ENCODE data around the gene PYHIN1. TPM values are rescaled to one million over a fixed set of nuclear protein-coding genes. Genes with fewer than 3 reads are reported as not detected.

PYHIN1 gene
- polyA plus RNA-seq, 1 of the 3 experiments (the other 2 are of a cell fraction) = not detected

DNA sequence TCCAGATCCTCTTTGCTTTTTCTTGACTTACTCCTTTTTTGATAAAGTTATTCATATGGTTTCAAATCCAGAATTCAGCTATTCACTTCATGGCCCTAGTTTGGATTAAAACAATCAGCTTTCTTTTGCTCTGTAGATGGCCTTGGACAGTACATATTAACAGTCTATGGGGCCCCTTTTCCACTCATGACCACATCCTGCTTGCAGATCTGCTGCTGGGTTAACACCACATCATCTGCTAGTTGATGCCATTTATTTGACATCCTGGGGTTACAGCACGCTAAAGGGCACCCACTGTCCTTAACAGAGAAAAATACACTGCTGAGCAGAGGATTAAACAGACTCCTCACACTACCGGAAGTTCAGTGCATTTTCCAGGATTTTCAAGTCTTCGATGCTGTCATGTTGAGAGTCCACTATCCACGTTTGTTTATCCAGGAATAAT, 77.4 kb downstream of the PYHIN1 start:
- peak overlapping the region; percentile 91 for H2AFZ ChIP-seq (ENCODE audit: low read depth)
- H3K4me2 ChIP-seq = peak overlapping the region; percentile 82
- no peak for TF ChIP-seq NRF1 (IDR thresholded peaks at IDR 0.05; ENCODE audit: low read depth, low read length)
- 0 out of 2 replicates have a peak, but pooled peaks have one; percentile 13 for TF ChIP-seq TAF1 (IDR thresholded peaks at IDR 0.05; ENCODE audit: borderline replicate concordance, low read depth, low read length)
- H3K9ac ChIP-seq = peak overlapping the region; percentile 88; the same call in 1 of the 2 replicates
- CTCF ChIA-PET = interaction anchor here (0.5 to 0.8 kb wide), 2 partner anchors 805 to 1043 kb away, joined by 3 read pairs; no protein-coding TSS in a partner anchor
- POLR2A ChIA-PET = no interaction called here
- WGBS (ENCODE audit: low lambda C conversion rate) = 22% methylated on average over 4 of the region's 4 CpGs
- peaks cover 29% of the 10 kb centered on the region for H3F3A ChIP-seq (replicated peaks; ENCODE audit: insufficient read depth)
- H3K4me3 ChIP-seq (ENCODE audit: low read depth in 2 of 2, low read length in 1 of 2) = no peak overlapping the region
- H3K9me3 ChIP-seq = no peaks in the 10 kb centered on the region
- H3K27ac ChIP-seq (ENCODE audit: low read depth in 2 of 2, low read length in 1 of 2) = peak overlapping the region; percentile 95 to 97
- no peak for DNase-seq
- H4K20me1 ChIP-seq (ENCODE audit: insufficient read depth) = no peaks in the 10 kb centered on the region
- H3K27me3 ChIP-seq (ENCODE audit: insufficient read depth) = no peaks in the 10 kb centered on the region
- H3K4me1 ChIP-seq (ENCODE audit: control insufficient read depth in 1 of 2, insufficient read depth in 2 of 2, low read depth in 1 of 2, low read length in 1 of 2) = peaks cover 0 to 12% of the 10 kb centered on the region in 2 experiments; a peak in 3 of 4 replicates
- no peaks in the 10 kb centered on the region for H3K9me2 ChIP-seq
- peaks cover 0 to 4% of the 10 kb centered on the region in 2 experiments for H3K36me3 ChIP-seq (replicated peaks in 1 of 2; ENCODE audit: control insufficient read depth in 1 of 2, insufficient read depth in 2 of 2, low read length in 1 of 2)
- peaks cover 36% of the 10 kb centered on the region for H3K79me2 ChIP-seq (ENCODE audit: insufficient read depth)

- CTCF ChIA-PET = no interaction called here
- peak overlapping the region; percentile 91 for H2AFZ ChIP-seq (ENCODE audit: low read depth)
Measured at GRCh38 chr1:159009287-159009686, 77.9 kb downstream of the PYHIN1 start.

DNA sequence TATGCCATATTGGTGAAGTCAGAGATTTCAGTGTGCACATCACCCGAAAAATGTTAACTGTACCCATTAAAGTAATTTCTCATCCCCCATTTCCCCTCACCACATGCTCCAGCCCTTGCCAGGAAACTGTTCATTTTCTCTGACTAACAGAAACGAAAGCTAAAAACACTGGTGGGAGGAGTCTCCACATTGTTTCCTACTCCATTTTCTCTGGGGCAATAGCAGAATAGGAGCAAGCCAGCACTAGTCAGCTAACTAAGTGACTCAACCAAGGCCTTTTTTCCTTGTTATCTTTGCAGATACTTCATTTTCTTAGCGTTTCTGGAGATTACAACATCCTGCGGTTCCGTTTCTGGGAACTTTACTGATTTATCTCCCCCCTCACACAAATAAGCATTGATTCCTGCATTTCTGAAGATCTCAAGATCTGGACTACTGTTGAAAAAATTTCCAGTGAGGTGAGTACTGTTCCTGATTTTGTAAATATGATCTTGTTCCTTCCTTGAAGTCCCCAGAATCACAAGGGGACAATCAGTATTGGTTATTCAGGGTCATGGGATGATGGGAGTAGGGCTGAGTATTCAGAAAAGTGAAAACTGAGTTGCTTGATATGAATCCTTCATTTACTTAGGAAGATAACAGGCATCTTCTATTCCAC, 78.5 kb downstream of the PYHIN1 start, which contains the start of gene IFI16:
IFI16 (plus strand) TSS at position 204 of the 658 bp plus-strand sequence. CDS start 4,774 bp downstream, outside the sequence.
- Histone ChIP-seq H3K4me3 (ENCODE audit: low read depth in 2 of 2, low read length in 1 of 2) (peak within 1 kb of the TSS; percentile 63 to 74), H3K27me3 (ENCODE audit: insufficient read depth) (no peaks in the 10 kb centered on the region), H3K79me2 (ENCODE audit: insufficient read depth) (peaks cover 47% of the 10 kb centered on the region), H2AFZ (ENCODE audit: low read depth) (peak within 1 kb of the TSS; percentile 91), H3K9me3 (no peaks in the 10 kb centered on the region), H3K9me2 (no peaks in the 10 kb centered on the region), H3K27ac (ENCODE audit: low read depth in 2 of 2, low read length in 1 of 2) (peak within 1 kb of the TSS; percentile 95 to 97), H3K4me1 (ENCODE audit: control insufficient read depth in 1 of 2, insufficient read depth in 2 of 2, low read depth in 1 of 2, low read length in 1 of 2) (peaks cover 0 to 12% of the 10 kb centered on the region in 2 experiments; a peak in 3 of 4 replicates), H3K9ac (peak within 1 kb of the TSS; percentile 88), H3K36me3 (replicated peaks in 1 of 2; ENCODE audit: control insufficient read depth in 1 of 2, insufficient read depth in 2 of 2, low read length in 1 of 2) (peaks cover 6 to 9% of the 10 kb centered on the region in 2 experiments), H3K4me2 (peak within 1 kb of the TSS; percentile 82), H4K20me1 (ENCODE audit: insufficient read depth) (no peaks in the 10 kb centered on the region), H3F3A (replicated peaks; ENCODE audit: insufficient read depth) (peaks cover 29% of the 10 kb centered on the region)
- CTCF ChIA-PET = interaction anchor here (1.2 kb wide), 1 partner anchor 11 kb away, joined by 3 read pairs; no protein-coding TSS in a partner anchor
- WGBS (ENCODE audit: low lambda C conversion rate) = 3% methylated on average over 5 of the region's 5 CpGs
- no peak for DNase-seq
- POLR2A ChIA-PET = no interaction called here
- TF ChIP-seq MAX (IDR thresholded peaks at IDR 0.05; ENCODE audit: low read depth) = peak; percentile 94
- TF ChIP-seq RXRA (IDR thresholded peaks at IDR 0.05; ENCODE audit: borderline replicate concordance, low read depth) = no peak; the same call in 1 of the 2 replicates
- peak; percentile 50 for TF ChIP-seq TCF12 (IDR thresholded peaks at IDR 0.05)
- TF ChIP-seq RAD21 (IDR thresholded peaks at IDR 0.05; ENCODE audit: low read length) = no peak
- TF ChIP-seq FOSL2 (IDR thresholded peaks at IDR 0.05; ENCODE audit: borderline replicate concordance, low read depth) = peak; percentile 59; the same call in 1 of the 2 replicates
- TF ChIP-seq TAF1 (IDR thresholded peaks at IDR 0.05; ENCODE audit: borderline replicate concordance, low read depth, low read length) = peak; percentile 87
- TF ChIP-seq, protein P1, sequence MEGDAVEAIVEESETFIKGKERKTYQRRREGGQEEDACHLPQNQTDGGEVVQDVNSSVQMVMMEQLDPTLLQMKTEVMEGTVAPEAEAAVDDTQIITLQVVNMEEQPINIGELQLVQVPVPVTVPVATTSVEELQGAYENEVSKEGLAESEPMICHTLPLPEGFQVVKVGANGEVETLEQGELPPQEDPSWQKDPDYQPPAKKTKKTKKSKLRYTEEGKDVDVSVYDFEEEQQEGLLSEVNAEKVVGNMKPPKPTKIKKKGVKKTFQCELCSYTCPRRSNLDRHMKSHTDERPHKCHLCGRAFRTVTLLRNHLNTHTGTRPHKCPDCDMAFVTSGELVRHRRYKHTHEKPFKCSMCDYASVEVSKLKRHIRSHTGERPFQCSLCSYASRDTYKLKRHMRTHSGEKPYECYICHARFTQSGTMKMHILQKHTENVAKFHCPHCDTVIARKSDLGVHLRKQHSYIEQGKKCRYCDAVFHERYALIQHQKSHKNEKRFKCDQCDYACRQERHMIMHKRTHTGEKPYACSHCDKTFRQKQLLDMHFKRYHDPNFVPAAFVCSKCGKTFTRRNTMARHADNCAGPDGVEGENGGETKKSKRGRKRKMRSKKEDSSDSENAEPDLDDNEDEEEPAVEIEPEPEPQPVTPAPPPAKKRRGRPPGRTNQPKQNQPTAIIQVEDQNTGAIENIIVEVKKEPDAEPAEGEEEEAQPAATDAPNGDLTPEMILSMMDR (IDR thresholded peaks at IDR 0.05) = no peak
- TF ChIP-seq RFX5 (IDR thresholded peaks at IDR 0.05; ENCODE audit: low read length) = no peak
- no peak; the same call in 1 of the 2 replicates for TF ChIP-seq NFIC (IDR thresholded peaks at IDR 0.05; ENCODE audit: borderline replicate concordance)
- TF ChIP-seq CHD2 (IDR thresholded peaks at IDR 0.05; ENCODE audit: low read length, partially characterized antibody) = no peak
- peak; percentile 36; the same call in 1 of the 2 replicates for TF ChIP-seq JUND (IDR thresholded peaks at IDR 0.05)
- peak; percentile 83; the same call in 1 of the 2 replicates for TF ChIP-seq YY1 (IDR thresholded peaks at IDR 0.05; ENCODE audit: low read depth)
- TF ChIP-seq SMC3 (IDR thresholded peaks at IDR 0.05; ENCODE audit: low read depth, low read length) = no peak
- TF ChIP-seq SIN3A (IDR thresholded peaks at IDR 0.05; ENCODE audit: borderline replicate concordance, low read depth, low read length) = peak; percentile 41; the same call in 1 of the 2 replicates
- 0 out of 2 replicates have a peak, but pooled peaks have one; percentile 14 for TF ChIP-seq FOXM1 (IDR thresholded peaks at IDR 0.05; ENCODE audit: low read depth)
- TF ChIP-seq FOXJ3 (CRISPR knock-in tag; IDR thresholded peaks at IDR 0.05) = no peak

More at GRCh38 chr1:159009287-159009686, 77.9 kb downstream of the PYHIN1 start:
- Histone ChIP-seq H3K27me3 (ENCODE audit: insufficient read depth) (no peaks in the 10 kb centered on the region), H3K4me3 (ENCODE audit: low read depth in 2 of 2, low read length in 1 of 2) (peak overlapping the region; percentile 63 to 74; a peak in 3 of 4 replicates), H3K9me3 (no peaks in the 10 kb centered on the region), H3K9me2 (no peaks in the 10 kb centered on the region), H3K9ac (peak overlapping the region; percentile 88), H3K27ac (ENCODE audit: low read depth in 2 of 2, low read length in 1 of 2) (peak overlapping the region; percentile 95 to 97), H3K79me2 (ENCODE audit: insufficient read depth) (peaks cover 42% of the 10 kb centered on the region), H4K20me1 (ENCODE audit: insufficient read depth) (no peaks in the 10 kb centered on the region), H3K4me2 (peak overlapping the region; percentile 82), H3K4me1 (ENCODE audit: control insufficient read depth in 1 of 2, insufficient read depth in 2 of 2, low read depth in 1 of 2, low read length in 1 of 2) (peaks cover 0 to 12% of the 10 kb centered on the region in 2 experiments; a peak in 3 of 4 replicates), H3K36me3 (replicated peaks in 1 of 2; ENCODE audit: control insufficient read depth in 1 of 2, insufficient read depth in 2 of 2, low read length in 1 of 2) (peaks cover 2 to 4% of the 10 kb centered on the region in 2 experiments), H3F3A (replicated peaks; ENCODE audit: insufficient read depth) (peaks cover 29% of the 10 kb centered on the region)
- no peak for DNase-seq
- WGBS (ENCODE audit: low lambda C conversion rate) = 2% methylated on average over 2 of the region's 2 CpGs
- TF ChIP-seq NRF1 (IDR thresholded peaks at IDR 0.05; ENCODE audit: low read depth, low read length) = no peak
- TF ChIP-seq SIN3A (IDR thresholded peaks at IDR 0.05; ENCODE audit: borderline replicate concordance, low read depth, low read length) = no peak
- no peak for TF ChIP-seq FOXJ3 (CRISPR knock-in tag; IDR thresholded peaks at IDR 0.05)
- no peak for TF ChIP-seq MAX (IDR thresholded peaks at IDR 0.05; ENCODE audit: low read depth)
- POLR2A ChIA-PET = no interaction called here

All from SK-N-SH (cell line).